IMR-90 (cell line): ENCODE data around the gene SH3RF1. TPM values are rescaled to one million over a fixed set of nuclear protein-coding genes. Genes with fewer than 3 reads are reported as not detected.

Experiments used
- ATAC-seq: fragments of 200-7000 bp; cut with Tn5 transposase; 2 replicates; pipeline ENCODE4 v1.9.1; 2020; ENCODE audit warnings: low read depth, mild to moderate bottlenecking, moderate library complexity
- BruUV-seq: library from RNA; stranded (reverse); fragments of 400-500 nt; replicated peaks from 2 replicates; lab custom pipeline; 2021; lab: Mats Ljungman, UMichigan
- CTCF ChIA-PET: fragments of 300-600 bp; formaldehyde crosslinking; extraction: SDS; loops from one replicate; lab custom pipeline; 2021; ENCODE audit warnings: antibody characterized with exemption; lab: Yijun Ruan, JAX
- POLR2A ChIA-PET: fragments of 300-600 bp; sonication (Branson Sonifier 250); formaldehyde crosslinking; loops from one replicate; lab custom pipeline; 2022; ENCODE audit warnings: antibody characterized with exemption; ENCODE audit not compliant: unreplicated experiment; lab: Charles Lee
- DNase-seq: peaks from one replicate; pipeline ENCODE4 v3.0.0; 2013
- H2AFZ ChIP-seq: replicated peaks from 2 replicates; pipeline ENCODE3; 2013; ENCODE audit warnings: low read length, mild to moderate bottlenecking; ENCODE audit not compliant: poor library complexity
- H2AK5ac ChIP-seq: 2 replicates; pipeline ENCODE4 v1.6.1; 2013; ENCODE audit warnings: low read depth, low read length, inconsistent platforms
- H2AK9ac ChIP-seq: replicated peaks from 2 replicates; pipeline ENCODE3; 2013; ENCODE audit warnings: mild to moderate bottlenecking, low read depth, low read length, moderate library complexity; ENCODE audit not compliant: poor library complexity
- H2BK120ac ChIP-seq: 2 replicates; pipeline ENCODE4 v1.6.1; 2013; ENCODE audit warnings: low read depth, low read length, inconsistent platforms
- H2BK15ac ChIP-seq: 3 replicates; pipeline ENCODE4 v1.6.1; 2013; ENCODE audit warnings: low read depth, low read length, inconsistent platforms
- H2BK20ac ChIP-seq: 2 replicates; pipeline ENCODE4 v1.6.1; 2013; ENCODE audit warnings: low read depth, mild to moderate bottlenecking, inconsistent platforms, low read length, moderate library complexity
- H2BK5ac ChIP-seq: 2 replicates; pipeline ENCODE4 v1.6.1; 2013; ENCODE audit warnings: mild to moderate bottlenecking, low read depth, low read length, inconsistent platforms; ENCODE audit not compliant: poor library complexity, severe bottlenecking
- H3K14ac ChIP-seq: replicated peaks from 2 replicates; pipeline ENCODE4 v1.6.1; 2013; ENCODE audit warnings: low read depth, low read length, inconsistent platforms
- H3K18ac ChIP-seq: 2 replicates; pipeline ENCODE4 v1.6.1; 2013; ENCODE audit warnings: low read depth, low read length, control low read depth
- H3K23ac ChIP-seq: 2 replicates; pipeline ENCODE4 v1.6.1; 2013; ENCODE audit warnings: low read depth, low read length, inconsistent platforms
- H3K27ac ChIP-seq: 2 replicates; pipeline ENCODE4 v1.5.1; 2013; ENCODE audit warnings: mild to moderate bottlenecking, control low read depth, low read length; ENCODE audit not compliant: insufficient read depth
- H3K27me3 ChIP-seq: 2 replicates; pipeline ENCODE4 v1.6.1; 2013; ENCODE audit warnings: low read length; ENCODE audit not compliant: control insufficient read depth, insufficient read depth
- H3K36me3 ChIP-seq: 2 replicates; pipeline ENCODE4 v1.6.1; 2013; ENCODE audit warnings: low read length, mixed read lengths; ENCODE audit not compliant: control insufficient read depth, insufficient read depth
- H3K4ac ChIP-seq: 2 replicates; pipeline ENCODE4 v1.6.1; 2013; ENCODE audit warnings: low read depth, low read length, inconsistent platforms
- H3K4me1 ChIP-seq: 2 replicates; pipeline ENCODE4 v1.6.1; 2013; ENCODE audit warnings: low read length, mixed read lengths; ENCODE audit not compliant: control insufficient read depth, insufficient read depth
- H3K4me2 ChIP-seq: 2 replicates; pipeline ENCODE4 v1.6.1; 2013; ENCODE audit warnings: low read depth, mild to moderate bottlenecking, control low read depth, low read length, moderate library complexity
- H3K4me3 ChIP-seq: 2 replicates; pipeline ENCODE4 v1.5.1; 2013; ENCODE audit warnings: low read depth, mild to moderate bottlenecking, control low read depth, low read length, moderate library complexity; ENCODE audit not compliant: insufficient read depth
- H3K56ac ChIP-seq: 2 replicates; pipeline ENCODE4 v1.6.1; 2013; ENCODE audit warnings: low read length, inconsistent platforms; ENCODE audit not compliant: insufficient read depth; ENCODE audit errors: extremely low read depth
- H3K79me1 ChIP-seq, 2 experiments: 2 replicates each; pipeline ENCODE4 v1.6.1; 2013; ENCODE audit warnings: low read length in 2 of 2, inconsistent platforms in 1 of 2, low read depth in 1 of 2
- H3K9ac ChIP-seq: 2 replicates; pipeline ENCODE4 v1.6.1; 2013; ENCODE audit warnings: low read depth, low read length, control low read depth
- H3K9me1 ChIP-seq: 2 replicates; pipeline ENCODE4 v1.6.1; 2013; ENCODE audit warnings: low read length, inconsistent platforms; ENCODE audit not compliant: insufficient read depth
- H3K9me3 ChIP-seq: 2 replicates; pipeline ENCODE4 v1.6.1; 2013; ENCODE audit warnings: low read length; ENCODE audit not compliant: control insufficient read depth, insufficient read depth
- H4K20me1 ChIP-seq: 2 replicates; pipeline ENCODE4 v1.6.1; 2013; ENCODE audit warnings: low read length, inconsistent platforms; ENCODE audit not compliant: insufficient read depth
- H4K5ac ChIP-seq: 2 replicates; pipeline ENCODE4 v1.6.1; 2013; ENCODE audit warnings: mild to moderate bottlenecking, low read depth, low read length, control low read depth
- H4K8ac ChIP-seq, 2 experiments: 2 replicates each; pipeline ENCODE4 v1.6.1; 2013; ENCODE audit warnings: low read depth in 2 of 2, low read length in 2 of 2, control low read depth in 1 of 2, inconsistent platforms in 1 of 2
- H4K91ac ChIP-seq: 2 replicates; pipeline ENCODE4 v1.6.1; 2013; ENCODE audit warnings: low read depth, low read length, inconsistent platforms; ENCODE audit not compliant: insufficient read depth
- BHLHE40 ChIP-seq: fragments of 150-350 bp; IDR thresholded peaks from 2 replicates; pipeline ENCODE4 v1.6.1; 2016; ENCODE audit warnings: mild to moderate bottlenecking, low read depth, low read length
- CEBPB ChIP-seq: IDR thresholded peaks from 2 replicates; pipeline ENCODE4 v1.6.1; 2012; ENCODE audit warnings: low read depth, low read length, improper control_type of control experiment
- CHD1 ChIP-seq: IDR thresholded peaks from 2 replicates; pipeline ENCODE4 v1.6.1; 2012; ENCODE audit warnings: low read depth, low read length, improper control_type of control experiment
- FOS ChIP-seq: fragments of 150-350 bp; IDR thresholded peaks from 2 replicates; pipeline ENCODE4 v1.6.1; 2016; ENCODE audit warnings: low read depth, low read length
- MAFK ChIP-seq: IDR thresholded peaks from 2 replicates; pipeline ENCODE4 v1.6.1; 2012; ENCODE audit warnings: low read depth, low read length, improper control_type of control experiment
- MAZ ChIP-seq: IDR thresholded peaks from 2 replicates; pipeline ENCODE4 v1.6.1; 2012; ENCODE audit warnings: low read depth, mild to moderate bottlenecking, low read length, improper control_type of control experiment, moderate library complexity, borderline replicate concordance
- MXI1 ChIP-seq: IDR thresholded peaks from 2 replicates; pipeline ENCODE4 v1.6.1; 2012; ENCODE audit warnings: low read depth, mild to moderate bottlenecking, low read length, moderate library complexity, borderline replicate concordance
- NFE2L2 ChIP-seq: fragments of 150-350 bp; IDR thresholded peaks from 2 replicates; pipeline ENCODE4 v1.6.1; 2016; ENCODE audit warnings: low read depth, mild to moderate bottlenecking, low read length
- POLR2A ChIP-seq: IDR thresholded peaks from 2 replicates; pipeline ENCODE4 v1.6.1; 2012; ENCODE audit warnings: mild to moderate bottlenecking, low read depth, low read length
- RAD21 ChIP-seq: IDR thresholded peaks from 2 replicates; pipeline ENCODE4 v1.6.1; 2012; ENCODE audit warnings: low read length, improper control_type of control experiment
- RCOR1 ChIP-seq: IDR thresholded peaks from 2 replicates; pipeline ENCODE4 v1.6.1; 2012; ENCODE audit warnings: mild to moderate bottlenecking, low read length, improper control_type of control experiment; ENCODE audit not compliant: insufficient replicate concordance
- SMC3 ChIP-seq: fragments of 150-350 bp; IDR thresholded peaks from 2 replicates; pipeline ENCODE4 v1.6.1; 2016; ENCODE audit warnings: low read depth, mild to moderate bottlenecking, antibody characterized with exemption, low read length, moderate library complexity
- WGBS, 2 experiments: methylation state at CpG; one replicate each; pipeline versions ENCODE4 v1.1.5 to v1.1.7; 2013; ENCODE audit warnings: missing lambda C conversion rate in 2 of 2; ENCODE audit not compliant: insufficient read length in 1 of 2; ENCODE audit errors: extremely low coverage in 2 of 2; 5-methylcytosine and 5-hydroxymethylcytosine counted together
- dilution Hi-C: fragments of 300-500 bp; cut with HindIII; formaldehyde crosslinking; loops from one replicate; pipeline ENCODE4 v1.14.3; 2018; ENCODE audit warnings: low sequenced_read_pairs; ENCODE audit not compliant: unreplicated experiment
- in situ Hi-C: fragments of 300-500 bp; cut with MboI; formaldehyde crosslinking; loops from 3 replicates; pipeline ENCODE4 v1.14.3; 2019; ENCODE audit warnings: low sequenced_read_pairs, inconsistent platforms, mixed read lengths
- intact Hi-C: fragments of 100-400 bp; cut with micrococcal nuclease; formaldehyde crosslinking; loops from 2 replicates; pipeline ENCODE4 v1.10.0; 2022
- polyA plus RNA-seq, 3 experiments: library from polyadenylated mRNA; depleted of rRNA; stranded (reverse); fragments of >200 nt; gene quantifications; 2 replicates each; pipeline ENCODE4 v1.2.3, GENCODE V29; 2012; ENCODE audit warnings: low replicate concordance in 1 of 3
- total RNA-seq: library from RNA; depleted of rRNA; stranded (reverse); fragments of >200 nt; gene quantifications from 2 replicates; pipeline ENCODE4 v1.2.3, GENCODE V29; 2012
- TF ChIP-seq, protein P1 (sequence below): fragments of 150-350 bp; IDR thresholded peaks from 2 replicates; pipeline ENCODE4 v1.6.1; 2016; ENCODE audit warnings: low read depth, mild to moderate bottlenecking, low read length, moderate library complexity, borderline replicate concordance
- TF ChIP-seq, protein P2 (sequence below): fragments of 150-350 bp; IDR thresholded peaks from 2 replicates; pipeline ENCODE4 v1.6.1; 2017; ENCODE audit warnings: mild to moderate bottlenecking, antibody characterized with exemption, low read length, low read depth
- TF ChIP-seq, protein P3 (sequence below): conservative IDR thresholded peaks from 2 replicates; pipeline ENCODE4 v1.5.1; 2012; ENCODE audit warnings: mild to moderate bottlenecking, low read depth, low read length, improper control_type of control experiment

The SH3RF1 gene
- total and polyA plus RNA-seq, 2 of the 4 experiments (the other 2 are of a cell fraction): 22.0 to 29.8 TPM

DNA sequence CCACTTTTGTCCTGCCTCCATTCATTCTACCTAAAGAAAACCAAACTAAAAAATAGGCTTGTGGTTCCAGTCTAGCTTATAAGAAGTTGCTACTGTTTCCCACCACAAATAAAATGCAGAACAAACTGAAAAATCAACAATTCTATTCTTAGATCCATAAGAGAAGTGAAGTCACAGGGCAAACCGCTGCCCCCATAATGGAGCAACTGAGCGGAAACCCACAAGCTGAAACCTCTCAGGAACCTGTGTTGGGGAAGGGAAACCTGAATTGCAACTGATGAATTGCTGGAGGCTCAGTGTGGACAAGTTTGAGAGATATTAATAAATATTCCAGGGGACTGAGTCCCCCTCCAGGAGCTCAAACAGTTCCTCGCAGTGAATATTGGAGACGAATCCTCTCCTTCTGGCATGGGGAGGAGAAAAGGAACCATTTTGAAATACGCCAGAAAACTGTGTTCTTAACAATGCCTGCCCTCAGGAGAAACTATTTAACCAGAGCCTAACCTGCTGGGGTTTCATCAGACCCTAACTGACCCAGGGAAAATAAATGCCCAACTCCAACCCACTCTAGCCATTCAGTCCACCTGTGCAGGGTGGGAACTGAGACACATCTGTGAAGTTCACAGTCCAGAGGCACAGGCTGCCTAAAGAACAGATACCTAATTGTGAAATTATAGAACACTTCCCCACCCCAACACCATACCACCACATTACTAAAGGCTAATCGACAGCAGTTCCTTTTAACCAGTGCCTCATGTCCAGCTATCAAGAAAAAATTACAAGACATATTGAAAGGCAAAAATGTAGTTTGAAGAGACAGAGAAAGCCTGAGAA lies 22.8 kb upstream of the SH3RF1 start:
- Histone ChIP-seq H4K91ac (no peak overlapping the region), H3K36me3 (no peaks in the 10 kb centered on the region), H3K27ac (no peak overlapping the region), H2BK20ac (no peak overlapping the region), H2AFZ (no peak overlapping the region), H3K56ac (no peak overlapping the region), H2AK5ac (no peak overlapping the region), H3K14ac (no peak overlapping the region), H3K4me2 (no peak overlapping the region), H3K79me1 (no peaks in the 10 kb centered on the region), H4K8ac (no peak overlapping the region), H2BK120ac (no peak overlapping the region), H3K4me1 (peaks cover 2% of the 10 kb centered on the region; the same call in 1 of the 2 replicates), H3K27me3 (no peaks in the 10 kb centered on the region), H3K18ac (no peak overlapping the region), H2AK9ac (no peak overlapping the region), H3K9ac (no peak overlapping the region), H2BK15ac (no peak overlapping the region), H3K4me3 (no peak overlapping the region), H2BK5ac (no peak overlapping the region), H3K4ac (no peak overlapping the region), H3K9me1 (no peaks in the 10 kb centered on the region), H4K5ac (no peak overlapping the region), H3K9me3 (no peaks in the 10 kb centered on the region), H4K20me1 (no peaks in the 10 kb centered on the region), H3K23ac (no peak overlapping the region)
- in situ Hi-C loops: no loop called here
- dilution Hi-C loops: no loop called here
- DNase-seq: no peak
- intact Hi-C loops: no loop called here
- WGBS, 2 experiments: no CpG with 5 or more reads among the region's 6 CpGs
- no TSS peak for BruUV-seq
- ATAC-seq: no peak
- CTCF ChIA-PET: no interaction called here
- POLR2A ChIA-PET: no interaction called here
- no peak for TF ChIP-seq CEBPB
- TF ChIP-seq RAD21: no peak
- no peak for TF ChIP-seq MAZ
- no peak for TF ChIP-seq RCOR1
- no peak for TF ChIP-seq BHLHE40
- no peak for TF ChIP-seq POLR2A
- no peak for TF ChIP-seq SMC3
- TF ChIP-seq, protein P1, sequence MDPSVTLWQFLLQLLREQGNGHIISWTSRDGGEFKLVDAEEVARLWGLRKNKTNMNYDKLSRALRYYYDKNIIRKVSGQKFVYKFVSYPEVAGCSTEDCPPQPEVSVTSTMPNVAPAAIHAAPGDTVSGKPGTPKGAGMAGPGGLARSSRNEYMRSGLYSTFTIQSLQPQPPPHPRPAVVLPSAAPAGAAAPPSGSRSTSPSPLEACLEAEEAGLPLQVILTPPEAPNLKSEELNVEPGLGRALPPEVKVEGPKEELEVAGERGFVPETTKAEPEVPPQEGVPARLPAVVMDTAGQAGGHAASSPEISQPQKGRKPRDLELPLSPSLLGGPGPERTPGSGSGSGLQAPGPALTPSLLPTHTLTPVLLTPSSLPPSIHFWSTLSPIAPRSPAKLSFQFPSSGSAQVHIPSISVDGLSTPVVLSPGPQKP: no peak
- TF ChIP-seq MXI1: no peak
- TF ChIP-seq, protein P2, sequence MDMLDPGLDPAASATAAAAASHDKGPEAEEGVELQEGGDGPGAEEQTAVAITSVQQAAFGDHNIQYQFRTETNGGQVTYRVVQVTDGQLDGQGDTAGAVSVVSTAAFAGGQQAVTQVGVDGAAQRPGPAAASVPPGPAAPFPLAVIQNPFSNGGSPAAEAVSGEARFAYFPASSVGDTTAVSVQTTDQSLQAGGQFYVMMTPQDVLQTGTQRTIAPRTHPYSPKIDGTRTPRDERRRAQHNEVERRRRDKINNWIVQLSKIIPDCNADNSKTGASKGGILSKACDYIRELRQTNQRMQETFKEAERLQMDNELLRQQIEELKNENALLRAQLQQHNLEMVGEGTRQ: no peak
- TF ChIP-seq, protein P3, sequence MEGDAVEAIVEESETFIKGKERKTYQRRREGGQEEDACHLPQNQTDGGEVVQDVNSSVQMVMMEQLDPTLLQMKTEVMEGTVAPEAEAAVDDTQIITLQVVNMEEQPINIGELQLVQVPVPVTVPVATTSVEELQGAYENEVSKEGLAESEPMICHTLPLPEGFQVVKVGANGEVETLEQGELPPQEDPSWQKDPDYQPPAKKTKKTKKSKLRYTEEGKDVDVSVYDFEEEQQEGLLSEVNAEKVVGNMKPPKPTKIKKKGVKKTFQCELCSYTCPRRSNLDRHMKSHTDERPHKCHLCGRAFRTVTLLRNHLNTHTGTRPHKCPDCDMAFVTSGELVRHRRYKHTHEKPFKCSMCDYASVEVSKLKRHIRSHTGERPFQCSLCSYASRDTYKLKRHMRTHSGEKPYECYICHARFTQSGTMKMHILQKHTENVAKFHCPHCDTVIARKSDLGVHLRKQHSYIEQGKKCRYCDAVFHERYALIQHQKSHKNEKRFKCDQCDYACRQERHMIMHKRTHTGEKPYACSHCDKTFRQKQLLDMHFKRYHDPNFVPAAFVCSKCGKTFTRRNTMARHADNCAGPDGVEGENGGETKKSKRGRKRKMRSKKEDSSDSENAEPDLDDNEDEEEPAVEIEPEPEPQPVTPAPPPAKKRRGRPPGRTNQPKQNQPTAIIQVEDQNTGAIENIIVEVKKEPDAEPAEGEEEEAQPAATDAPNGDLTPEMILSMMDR: no peak
- TF ChIP-seq MAFK: no peak
- no peak for TF ChIP-seq FOS
- TF ChIP-seq NFE2L2: no peak
- no peak for TF ChIP-seq CHD1
